BJ (cell line): ENCODE measurements around the gene CLC. TPM values are rescaled to one million over a fixed set of nuclear protein-coding genes. Genes with fewer than 3 reads are reported as not detected.

Experiments
- CTCF ChIA-PET: fragments of 350-600 bp; formaldehyde crosslinking; extraction: SDS; loops from one replicate; lab custom pipeline; 2021; ENCODE audit warnings: antibody characterized with exemption, inconsistent platforms; lab: Yijun Ruan, JAX
- POLR2A ChIA-PET: fragments of 300-600 bp; sonication (Branson Sonifier 250); formaldehyde crosslinking; extraction: SDS; loops from one replicate; lab custom pipeline; 2021; ENCODE audit warnings: antibody characterized with exemption; lab: Charles Lee
- DNase-seq: peaks from one replicate; pipeline ENCODE4 v3.0.0-alpha.2; 2011; ENCODE audit warnings: low read depth
- H3K27me3 ChIP-seq: 2 replicates; pipeline ENCODE4 v1.6.0; 2011; ENCODE audit warnings: low read length; ENCODE audit not compliant: control insufficient read depth, insufficient read depth
- H3K36me3 ChIP-seq: 2 replicates; pipeline ENCODE4 v1.5.1; 2011; ENCODE audit warnings: low read length; ENCODE audit not compliant: control insufficient read depth, insufficient read depth
- H3K4me3 ChIP-seq: 2 replicates; pipeline ENCODE4 v1.5.1; 2011; ENCODE audit warnings: low read depth, mild to moderate bottlenecking, control low read depth, low read length
- CTCF ChIP-seq: IDR thresholded peaks from 2 replicates; pipeline ENCODE4 v1.5.1; 2011; ENCODE audit warnings: low read depth, mild to moderate bottlenecking, control low read depth, inconsistent platforms, low read length, moderate library complexity; ENCODE audit not compliant: insufficient read depth
- polyA plus RNA-seq: library from polyadenylated mRNA; depleted of rRNA; stranded (reverse); fragments of >200 nt; gene quantifications from 2 replicates; pipeline ENCODE4 v1.2.3, GENCODE V29; 2011; rRNA removed
- small RNA-seq: library from RNA; depleted of rRNA; stranded (forward); fragments of <200 nt; gene quantifications from one replicate; pipeline ENCODE3, GENCODE V24; 2012; ENCODE audit warnings: low replicate concordance, low read depth; ENCODE audit not compliant: insufficient read length

Gene CLC
- polyA plus RNA-seq, 1 experiment: not detected

DNA sequence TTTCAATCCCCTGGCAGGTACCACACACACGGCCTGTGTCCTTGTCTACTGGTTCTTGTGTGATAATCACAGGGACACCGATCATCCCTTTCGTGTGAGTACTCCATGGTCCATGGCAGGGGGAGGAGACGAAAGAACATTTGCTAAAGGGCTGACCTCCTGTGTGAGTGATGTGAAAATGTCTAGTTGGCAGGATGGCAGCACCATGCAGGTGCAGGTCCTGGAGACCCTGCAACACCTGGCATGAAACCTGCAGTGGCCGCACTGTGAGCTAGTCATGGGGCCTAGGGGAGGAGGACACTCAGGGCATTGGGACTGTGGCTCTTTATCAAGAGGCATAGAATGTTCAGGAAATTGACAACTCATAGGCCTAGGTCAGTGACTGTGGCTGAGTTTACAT, 56.4 kb downstream of the CLC start:
- TF ChIP-seq CTCF: no peak
- DNase-seq: no peak
- Histone ChIP-seq H3K27me3 (no peaks in the 10 kb centered on the region), H3K4me3 (no peak overlapping the region), H3K36me3 (no peaks in the 10 kb centered on the region)
- CTCF ChIA-PET: no interaction called here
- POLR2A ChIA-PET: no interaction called here

Small RNAs within 50 kb of the gene (small RNA-seq; reads per million reads assigned to genes)
- not detected for gene RPS29P27

Other genes with a start within 250 kb of the CLC start
- gene DLL3, start 239.1 kb downstream of the CLC start, polyA plus RNA-seq: 0.71 and 1.0 TPM in 2 replicates
- gene SELENOV, start 222.9 kb downstream of the CLC start, polyA plus RNA-seq: not detected in 2 replicates
- gene EID2B, start 205.2 kb downstream of the CLC start, polyA plus RNA-seq: 2.2 and 2.3 TPM in 2 replicates
- gene EID2, start 197.9 kb downstream of the CLC start, polyA plus RNA-seq: 5.5 and 7.9 TPM in 2 replicates
- gene LGALS13, start 135.5 kb downstream of the CLC start, polyA plus RNA-seq: not detected in 2 replicates
- gene LGALS16, start 82.1 kb downstream of the CLC start, polyA plus RNA-seq: not detected in 2 replicates
- not detected in 2 replicates for gene LGALS14, start 33.5 kb downstream of the CLC start, polyA plus RNA-seq
- gene LEUTX, start 40.8 kb upstream of the CLC start, polyA plus RNA-seq: not detected in 2 replicates
- gene DYRK1B, start 96.1 kb upstream of the CLC start, polyA plus RNA-seq: 6.6 and 8.4 TPM in 2 replicates
- 228 and 372 TPM in 2 replicates for gene FBL, start 108.3 kb upstream of the CLC start, polyA plus RNA-seq
- gene FCGBP, start 196.6 kb upstream of the CLC start, polyA plus RNA-seq: 0.01 TPM in 1 of 2 replicates, not detected in the other
- 71.5 and 105 TPM in 2 replicates for gene PSMC4, start 233.1 kb upstream of the CLC start, polyA plus RNA-seq